Central memory CD8-positive, alpha-beta T cell (primary cell): Measurements from ENCODE around the gene OLIG1.

Source experiments
- ATAC-seq: fragments of 150-1000 bp; cut with Tn5 transposase; replicated peaks from 2 replicates; pipeline ENCODE4 v1.10.0; 2022; ENCODE audit warnings: mild to moderate bottlenecking, moderate FRiP score, moderate number of reproducible peaks; ENCODE audit not compliant: poor library complexity, severe bottlenecking; ENCODE audit errors: extremely low read depth
- DNase-seq, 2 donors: peaks; one replicate each; pipeline ENCODE4 v3.0.0; 2021; ENCODE audit warnings: low spot score in 2 of 2
- H3K27ac Mint-ChIP-seq: one replicate; pipeline ENCODE4 v1.8.0; 2022; ENCODE audit warnings: low read depth, mild to moderate bottlenecking, moderate library complexity, mixed read lengths
- H3K27me3 Mint-ChIP-seq: one replicate; pipeline ENCODE4 v1.8.0; 2022; ENCODE audit warnings: mixed read lengths
- H3K36me3 Mint-ChIP-seq: one replicate; pipeline ENCODE4 v1.8.0; 2022; ENCODE audit warnings: mild to moderate bottlenecking, moderate library complexity, mixed read lengths; ENCODE audit not compliant: insufficient read depth
- H3K4me1 Mint-ChIP-seq: one replicate; pipeline ENCODE4 v1.8.0; 2022; ENCODE audit warnings: mixed read lengths
- H3K4me3 Mint-ChIP-seq: one replicate; pipeline ENCODE4 v1.8.0; 2022; ENCODE audit warnings: mild to moderate bottlenecking, moderate library complexity, mixed read lengths
- H3K9me3 Mint-ChIP-seq: one replicate; pipeline ENCODE4 v1.8.0; 2022; ENCODE audit warnings: mixed read lengths

Gene OLIG1

DNA sequence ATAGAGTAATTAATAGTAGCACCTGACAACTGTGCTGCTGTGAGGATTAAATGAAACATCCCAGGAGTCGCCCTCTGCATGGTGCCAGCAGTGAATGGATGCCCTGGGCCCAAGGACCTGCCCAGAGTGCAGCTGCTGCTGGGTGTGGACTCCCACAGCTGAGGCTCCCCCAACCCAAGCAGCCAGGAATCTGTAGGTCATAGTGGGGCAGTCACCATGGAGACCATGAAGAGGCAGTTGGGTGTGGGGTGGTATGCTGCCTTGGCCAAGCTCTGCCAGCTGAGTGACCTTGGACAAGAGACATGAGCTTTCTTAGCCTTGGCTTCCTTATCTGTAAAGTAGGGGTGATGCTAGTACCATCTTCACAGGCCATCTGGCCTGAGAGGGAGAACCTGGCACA is 34.8 kb upstream of the OLIG1 start:
- ATAC-seq (no peak), DNase-seq (no peak)
- Mint-ChIP-seq H3K36me3 (peaks cover 3% of the 10 kb centered on the region), H3K9me3 (no peaks in the 10 kb centered on the region), H3K27me3 (peaks cover 42% of the 10 kb centered on the region), H3K4me3 (no peak overlapping the region), H3K27ac (no peak overlapping the region), H3K4me1 (peaks cover 14% of the 10 kb centered on the region)

DNA sequence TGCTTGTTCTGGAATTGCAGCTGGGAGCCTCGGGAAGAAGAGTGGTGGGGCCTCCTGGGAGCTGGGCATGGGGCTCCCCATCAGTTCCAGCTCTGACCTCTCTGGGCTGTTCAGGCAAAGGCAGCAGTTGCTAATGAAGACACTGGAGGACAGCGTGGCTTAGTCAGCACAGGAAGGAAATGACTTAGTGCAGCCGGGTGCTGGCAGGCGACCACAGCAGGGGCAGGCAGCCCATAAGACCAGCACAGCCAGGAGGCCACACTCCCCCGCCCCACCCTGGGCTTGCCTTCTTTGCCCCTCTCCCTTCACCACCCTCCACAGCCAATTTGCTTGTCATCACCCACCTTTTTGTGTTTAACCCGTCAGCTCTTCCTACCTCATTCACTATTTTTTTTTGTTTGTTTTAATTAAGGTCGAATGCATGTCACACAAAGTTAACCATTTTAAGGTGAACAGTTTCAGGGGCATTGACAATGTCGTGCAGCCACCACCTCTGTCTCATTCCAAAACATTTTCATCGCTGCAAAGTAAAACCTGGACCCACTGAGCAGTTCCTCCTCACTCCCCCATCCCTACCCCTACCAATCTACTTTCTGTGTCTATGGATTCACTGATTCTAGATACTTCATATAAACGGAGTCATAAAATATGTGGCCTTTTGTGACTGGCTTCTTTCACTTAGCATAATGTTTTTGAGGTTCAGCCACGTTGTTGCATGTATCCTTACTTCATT is 33.3 kb upstream of the OLIG1 start:
- DNase-seq = no peak
- H3K27ac Mint-ChIP-seq = no peak overlapping the region
- H3K4me1 Mint-ChIP-seq = peaks cover 14% of the 10 kb centered on the region
- peak; percentile 81 for ATAC-seq
- H3K27me3 Mint-ChIP-seq = peaks cover 42% of the 10 kb centered on the region
- H3K36me3 Mint-ChIP-seq = peaks cover 3% of the 10 kb centered on the region
- peak overlapping the region; percentile 0 for H3K4me3 Mint-ChIP-seq
- no peaks in the 10 kb centered on the region for H3K9me3 Mint-ChIP-seq

DNA sequence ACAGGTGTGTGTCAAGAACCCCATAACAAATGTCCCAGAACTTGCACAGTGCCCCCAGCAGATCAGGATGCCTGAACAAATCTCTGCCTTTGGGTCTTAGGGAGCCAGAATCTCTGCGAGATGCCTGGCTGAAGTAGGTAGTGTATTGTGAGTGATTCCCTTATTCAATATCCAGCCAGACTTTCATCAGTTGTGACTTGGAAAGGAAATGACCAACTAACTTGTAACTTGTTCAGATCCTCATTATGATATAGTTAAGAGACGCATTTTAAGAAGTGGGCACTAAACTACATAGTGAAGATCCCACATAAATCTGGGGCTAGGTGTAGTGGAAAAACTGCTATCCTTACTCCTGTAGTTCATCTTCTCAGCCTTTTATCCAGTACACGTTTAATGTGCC is 32.4 kb upstream of the OLIG1 start:
- no peak overlapping the region for H3K27ac Mint-ChIP-seq
- H3K9me3 Mint-ChIP-seq = no peaks in the 10 kb centered on the region
- no peak for DNase-seq
- peaks cover 3% of the 10 kb centered on the region for H3K36me3 Mint-ChIP-seq
- peaks cover 14% of the 10 kb centered on the region for H3K4me1 Mint-ChIP-seq
- peaks cover 40% of the 10 kb centered on the region for H3K27me3 Mint-ChIP-seq
- ATAC-seq = no peak
- peak overlapping the region; percentile 0 for H3K4me3 Mint-ChIP-seq

DNA sequence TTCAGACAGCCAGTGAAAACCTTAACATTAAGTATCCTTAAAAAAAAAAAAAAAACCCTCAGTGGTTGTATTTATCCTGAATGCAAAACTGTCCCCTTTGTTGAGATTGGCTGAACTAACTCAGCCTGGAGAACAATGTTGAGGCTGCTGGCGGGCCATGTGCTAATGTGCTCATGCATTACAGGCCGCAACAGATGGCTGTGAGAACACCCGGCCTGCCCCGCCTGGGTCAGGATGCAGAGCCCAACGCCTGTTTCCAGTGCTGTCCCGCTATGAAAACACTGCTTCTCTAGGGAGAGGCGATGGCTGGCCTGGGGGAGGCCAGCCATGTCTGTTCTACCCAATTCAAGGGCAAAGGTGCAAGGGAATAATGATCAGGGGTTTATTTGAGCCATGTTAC is 30.4 kb upstream of the OLIG1 start:
- ATAC-seq (no peak), DNase-seq (no peak)
- Mint-ChIP-seq H3K9me3 (no peaks in the 10 kb centered on the region), H3K4me1 (peaks cover 14% of the 10 kb centered on the region), H3K27ac (no peak overlapping the region), H3K27me3 (peaks cover 40% of the 10 kb centered on the region), H3K4me3 (no peak overlapping the region), H3K36me3 (peaks cover 2% of the 10 kb centered on the region)

DNA sequence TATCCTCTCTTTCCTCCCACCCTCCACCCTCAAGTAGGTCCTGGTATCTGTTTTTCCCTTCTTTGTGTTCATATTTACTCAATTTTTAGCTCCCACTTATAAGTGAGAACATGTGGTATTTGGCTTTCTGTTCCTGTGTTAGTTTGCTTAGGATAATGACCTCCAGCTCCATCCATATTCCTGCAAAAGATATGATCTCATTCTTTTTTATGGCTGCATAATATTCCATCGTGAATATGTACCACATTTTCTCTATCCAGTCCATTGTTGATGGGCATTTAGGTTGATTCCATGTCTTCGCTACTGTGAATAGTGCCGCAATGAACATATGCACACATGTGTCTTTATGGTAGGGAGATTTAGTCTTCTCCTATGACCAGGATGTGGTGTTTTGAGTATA is 29.7 kb upstream of the OLIG1 start:
- Mint-ChIP-seq H3K4me3 (no peak overlapping the region), H3K27me3 (peaks cover 43% of the 10 kb centered on the region), H3K9me3 (no peaks in the 10 kb centered on the region), H3K27ac (no peak overlapping the region), H3K36me3 (peaks cover 2% of the 10 kb centered on the region), H3K4me1 (peaks cover 14% of the 10 kb centered on the region)
- no peak for ATAC-seq
- DNase-seq = no peak

DNA sequence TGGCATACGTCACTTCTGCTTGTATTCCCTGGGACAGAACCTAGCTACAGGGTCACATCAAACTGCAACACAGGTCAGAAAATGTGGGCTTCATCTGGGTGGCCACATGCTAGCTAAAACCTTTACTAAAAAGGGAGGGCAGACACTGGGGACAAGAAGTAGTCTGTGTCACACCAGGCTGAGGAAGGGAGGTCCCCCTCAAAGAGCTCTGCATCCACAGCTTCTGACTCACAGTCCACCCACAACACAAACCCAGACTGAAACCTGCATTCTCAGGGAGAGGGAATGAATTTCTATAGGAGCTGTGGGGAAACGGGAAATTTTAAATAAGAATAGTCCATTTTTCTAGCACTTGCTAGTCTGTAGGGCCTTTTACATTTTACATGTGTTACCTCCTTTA is 28.0 kb upstream of the OLIG1 start:
- Mint-ChIP-seq H3K27me3 (peaks cover 60% of the 10 kb centered on the region), H3K9me3 (no peaks in the 10 kb centered on the region), H3K4me1 (peaks cover 5% of the 10 kb centered on the region), H3K4me3 (no peak overlapping the region), H3K27ac (no peak overlapping the region), H3K36me3 (no peaks in the 10 kb centered on the region)
- DNase-seq = no peak
- no peak for ATAC-seq

DNA sequence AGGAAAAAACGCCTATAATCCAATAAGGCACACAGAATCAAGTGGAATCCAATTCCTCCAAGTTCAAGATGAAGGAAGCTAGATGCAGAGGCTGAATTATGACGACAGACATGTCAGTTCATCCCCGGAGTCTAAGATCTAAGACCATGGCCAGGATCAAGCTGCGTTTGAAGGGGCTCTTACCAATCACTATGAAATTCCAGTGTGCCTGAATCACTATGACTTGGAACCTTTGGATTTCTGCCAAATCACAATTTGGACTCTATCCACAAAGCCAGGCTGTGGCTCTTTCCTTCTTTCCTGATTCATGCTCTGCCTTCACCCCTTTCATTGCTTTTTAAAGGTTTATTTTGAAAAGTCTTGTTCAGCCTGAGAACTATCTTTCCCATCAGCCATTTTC is 27.1 kb upstream of the OLIG1 start:
- no peak for DNase-seq
- Mint-ChIP-seq H3K4me1 (no peaks in the 10 kb centered on the region), H3K9me3 (no peaks in the 10 kb centered on the region), H3K36me3 (no peaks in the 10 kb centered on the region), H3K27me3 (peaks cover 68% of the 10 kb centered on the region), H3K27ac (no peak overlapping the region), H3K4me3 (no peak overlapping the region)
- no peak for ATAC-seq

DNA sequence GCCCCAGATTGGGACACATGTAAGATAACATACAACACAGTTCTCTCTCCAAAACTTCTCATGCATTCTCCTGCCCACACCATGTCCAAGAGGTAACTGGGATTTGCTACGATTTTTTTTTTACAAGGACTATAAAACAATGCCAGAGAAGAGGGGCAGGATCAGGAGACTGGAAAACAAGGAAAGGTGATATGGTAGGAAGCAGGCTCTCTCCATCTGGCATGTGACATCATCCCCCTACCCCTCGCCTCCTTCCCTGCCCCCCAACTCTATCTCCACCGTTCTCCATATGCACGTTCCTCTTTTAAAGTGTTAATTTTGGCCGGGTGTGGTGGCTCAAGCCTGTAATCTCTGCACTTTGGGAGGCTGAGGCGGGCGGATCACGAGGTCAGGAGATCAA is 23.5 kb upstream of the OLIG1 start:
- ATAC-seq (no peak), DNase-seq (no peak)
- Mint-ChIP-seq H3K9me3 (no peaks in the 10 kb centered on the region), H3K4me3 (no peak overlapping the region), H3K27me3 (peaks cover 83% of the 10 kb centered on the region), H3K4me1 (peaks cover 5% of the 10 kb centered on the region), H3K27ac (no peak overlapping the region), H3K36me3 (no peaks in the 10 kb centered on the region)

DNA sequence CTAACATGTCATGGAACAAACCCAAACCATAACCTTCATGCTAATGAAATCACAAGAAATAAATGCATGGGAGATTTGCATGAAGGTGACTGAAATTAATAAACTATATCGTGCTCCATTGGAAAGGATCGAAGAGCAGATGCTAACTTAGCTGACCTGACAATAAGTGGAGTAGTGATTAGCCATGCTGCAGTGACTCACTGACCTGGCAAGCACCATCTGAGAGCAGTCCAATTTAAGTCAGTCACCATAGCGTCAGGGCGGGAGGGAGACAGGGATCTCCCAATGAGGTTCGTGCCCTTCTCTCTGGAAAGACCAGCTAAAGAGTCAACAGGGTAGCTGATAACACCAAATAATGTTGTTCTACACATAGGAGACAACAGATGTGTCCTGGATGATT is 22.7 kb upstream of the OLIG1 start:
- Mint-ChIP-seq H3K27ac (no peak overlapping the region), H3K9me3 (no peaks in the 10 kb centered on the region), H3K4me1 (peaks cover 5% of the 10 kb centered on the region), H3K27me3 (peaks cover 83% of the 10 kb centered on the region), H3K36me3 (no peaks in the 10 kb centered on the region), H3K4me3 (no peak overlapping the region)
- DNase-seq (no peak), ATAC-seq (no peak)

DNA sequence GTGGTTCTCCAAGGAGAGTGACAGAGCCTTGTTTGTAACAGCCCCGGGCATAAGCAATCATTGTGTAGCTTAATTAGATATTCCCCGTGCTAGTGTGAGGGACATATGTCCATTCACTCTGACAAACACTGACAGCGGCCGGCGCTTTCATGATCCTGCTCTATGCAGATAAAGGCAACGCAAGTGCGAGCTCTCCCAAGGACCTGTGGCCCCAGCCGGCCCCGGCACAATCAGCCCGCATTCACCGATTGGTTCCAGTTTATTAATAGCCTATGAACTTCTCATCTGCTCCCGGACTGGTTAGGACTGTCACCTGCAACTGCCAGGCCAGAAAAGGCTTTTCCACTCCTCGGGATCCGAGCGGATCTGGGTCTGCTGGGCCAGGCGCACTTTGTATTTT is 18.0 kb upstream of the OLIG1 start:
- no peak overlapping the region for H3K4me3 Mint-ChIP-seq
- DNase-seq (no peak), ATAC-seq (no peak)
- H3K27me3 Mint-ChIP-seq = peaks cover 84% of the 10 kb centered on the region
- no peaks in the 10 kb centered on the region for H3K36me3 Mint-ChIP-seq
- H3K9me3 Mint-ChIP-seq = no peaks in the 10 kb centered on the region
- peaks cover 5% of the 10 kb centered on the region for H3K4me1 Mint-ChIP-seq
- no peak overlapping the region for H3K27ac Mint-ChIP-seq

DNA sequence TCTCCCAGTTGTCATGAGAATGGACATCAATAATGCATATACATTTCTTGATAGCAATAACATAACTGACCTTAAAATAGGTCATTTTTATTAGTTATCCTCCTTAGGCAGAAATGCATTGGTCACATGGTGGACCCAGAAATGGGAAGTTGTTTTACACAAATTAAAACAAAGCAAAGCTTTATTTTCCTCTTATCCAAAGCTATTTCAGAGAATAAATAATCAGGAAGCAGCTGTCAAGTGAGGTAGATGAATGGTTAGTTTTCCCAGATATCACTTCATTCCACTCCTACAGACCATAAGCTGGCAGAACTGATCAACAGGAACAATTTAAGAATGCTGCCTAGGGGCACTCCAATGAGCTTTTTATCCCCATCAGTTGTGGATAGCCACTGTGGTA is 16.0 kb upstream of the OLIG1 start:
- H3K9me3 Mint-ChIP-seq = no peaks in the 10 kb centered on the region
- H3K4me3 Mint-ChIP-seq = no peak overlapping the region
- no peak overlapping the region for H3K27ac Mint-ChIP-seq
- H3K27me3 Mint-ChIP-seq = peaks cover 63% of the 10 kb centered on the region
- DNase-seq = no peak
- no peaks in the 10 kb centered on the region for H3K36me3 Mint-ChIP-seq
- no peak for ATAC-seq
- peaks cover 15% of the 10 kb centered on the region for H3K4me1 Mint-ChIP-seq

DNA sequence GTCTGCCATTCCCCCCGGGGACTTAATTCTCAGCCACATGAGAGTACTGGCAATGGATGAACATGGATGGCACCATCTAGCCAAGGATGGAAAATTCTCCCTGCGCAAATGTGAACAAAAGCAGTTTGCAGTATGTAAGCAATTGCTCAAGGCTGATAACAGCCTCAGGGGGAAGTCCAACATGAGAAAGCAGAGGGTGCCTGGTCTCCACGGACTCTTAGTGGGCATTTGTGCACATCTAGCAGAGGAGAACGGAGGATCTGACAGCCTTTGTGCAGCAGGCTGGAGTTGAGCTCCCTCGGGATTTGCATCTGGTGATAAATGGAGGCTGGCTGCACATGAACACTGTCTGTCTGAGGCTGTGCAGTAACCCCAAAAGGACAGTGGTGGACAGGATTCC is 13.9 kb upstream of the OLIG1 start:
- peaks cover 24% of the 10 kb centered on the region for H3K4me1 Mint-ChIP-seq
- no peak overlapping the region for H3K4me3 Mint-ChIP-seq
- peaks cover 53% of the 10 kb centered on the region for H3K27me3 Mint-ChIP-seq
- no peaks in the 10 kb centered on the region for H3K36me3 Mint-ChIP-seq
- no peak for ATAC-seq
- H3K9me3 Mint-ChIP-seq = no peaks in the 10 kb centered on the region
- no peak overlapping the region for H3K27ac Mint-ChIP-seq
- DNase-seq = no peak

DNA sequence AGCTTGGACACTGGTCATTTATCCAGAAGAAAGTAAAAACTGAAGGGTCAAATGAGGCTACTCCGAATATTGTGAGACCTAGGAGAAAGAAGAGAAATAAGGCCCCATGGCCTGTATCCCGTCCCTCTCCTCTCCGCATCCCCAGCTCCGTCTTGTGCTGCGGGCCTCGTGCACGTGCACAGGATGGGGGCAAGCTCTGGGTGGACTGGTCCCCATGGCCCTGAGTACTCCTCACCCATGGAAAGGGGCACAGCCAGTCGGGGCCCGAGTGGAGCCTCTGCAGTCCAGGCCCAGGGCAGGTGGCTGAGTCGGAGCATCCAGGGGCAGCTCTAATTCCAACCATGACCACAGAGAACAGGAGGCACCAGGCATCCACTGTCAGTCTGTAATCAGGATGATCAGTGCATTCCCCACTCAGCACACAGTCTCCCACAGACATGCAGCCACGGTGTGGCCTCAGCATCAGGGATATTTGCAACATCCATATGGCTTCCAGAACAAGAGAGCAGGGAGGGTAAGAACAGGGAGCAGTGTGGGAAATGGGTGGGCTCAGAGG is 12.5 kb upstream of the OLIG1 start:
- Mint-ChIP-seq H3K4me3 (no peak overlapping the region), H3K36me3 (no peaks in the 10 kb centered on the region), H3K4me1 (peaks cover 24% of the 10 kb centered on the region), H3K27ac (no peak overlapping the region), H3K9me3 (no peaks in the 10 kb centered on the region), H3K27me3 (peaks cover 53% of the 10 kb centered on the region)
- DNase-seq (no peak), ATAC-seq (no peak)
